Brain microvascular endothelial cell (primary cell): Measurements from ENCODE around the gene CDC42BPG.

Experiments used
- DNase-seq: peaks from one replicate; pipeline ENCODE4 v3.0.0-alpha.2; 2020
- H3K27ac ChIP-seq: fragments of 250-450 bp; sonication (Bioruptor Pico); 2 replicates; pipeline ENCODE4 v1.5.1; 2020; ENCODE audit warnings: mild to moderate bottlenecking, moderate library complexity
- H3K27me3 ChIP-seq: fragments of 250-450 bp; sonication (Bioruptor Pico); replicated peaks from 2 replicates; pipeline ENCODE4 v1.5.1; 2020; ENCODE audit warnings: mild to moderate bottlenecking
- H3K36me3 ChIP-seq: fragments of 250-450 bp; sonication (Bioruptor Pico); replicated peaks from 2 replicates; pipeline ENCODE4 v1.5.1; 2020; ENCODE audit warnings: mild to moderate bottlenecking
- H3K4me3 ChIP-seq: 2 replicates; pipeline ENCODE4 v1.5.1; 2011; ENCODE audit warnings: low read depth, mild to moderate bottlenecking, control low read depth, low read length, moderate library complexity
- in situ Hi-C: cut with HindIII; loops from 2 replicates; pipeline ENCODE4 v1.10.0; 2017; ENCODE audit warnings: low sequenced_read_pairs, low pct_ligation_motif_present
- TF ChIP-seq, protein P1 (sequence below): IDR thresholded peaks from 2 replicates; pipeline ENCODE4 v1.5.1; 2011; ENCODE audit warnings: low read depth, mild to moderate bottlenecking, moderate library complexity, low read length, control low read depth, inconsistent platforms; ENCODE audit errors: missing control alignments

Gene CDC42BPG

DNA sequence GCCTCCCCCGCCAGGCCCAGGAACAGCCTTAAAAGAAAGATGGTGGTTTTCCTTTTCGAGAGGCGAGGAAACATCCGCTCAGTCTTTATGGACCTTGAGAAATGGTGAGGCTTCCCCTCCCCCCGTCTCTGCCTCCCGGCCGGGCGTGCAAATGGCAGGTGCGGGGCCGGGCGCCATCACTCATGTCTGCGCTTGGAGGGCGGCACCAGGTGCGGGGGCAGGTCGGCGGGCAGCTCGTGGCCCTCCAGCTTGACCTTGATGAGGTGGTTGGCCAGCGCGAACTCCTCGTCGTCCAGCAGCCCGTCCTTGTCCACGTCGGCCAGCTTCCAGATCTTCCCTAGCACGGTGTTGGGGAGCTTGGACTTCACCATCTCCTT is 9.7 kb upstream of the CDC42BPG start:
- TF ChIP-seq, protein P1, sequence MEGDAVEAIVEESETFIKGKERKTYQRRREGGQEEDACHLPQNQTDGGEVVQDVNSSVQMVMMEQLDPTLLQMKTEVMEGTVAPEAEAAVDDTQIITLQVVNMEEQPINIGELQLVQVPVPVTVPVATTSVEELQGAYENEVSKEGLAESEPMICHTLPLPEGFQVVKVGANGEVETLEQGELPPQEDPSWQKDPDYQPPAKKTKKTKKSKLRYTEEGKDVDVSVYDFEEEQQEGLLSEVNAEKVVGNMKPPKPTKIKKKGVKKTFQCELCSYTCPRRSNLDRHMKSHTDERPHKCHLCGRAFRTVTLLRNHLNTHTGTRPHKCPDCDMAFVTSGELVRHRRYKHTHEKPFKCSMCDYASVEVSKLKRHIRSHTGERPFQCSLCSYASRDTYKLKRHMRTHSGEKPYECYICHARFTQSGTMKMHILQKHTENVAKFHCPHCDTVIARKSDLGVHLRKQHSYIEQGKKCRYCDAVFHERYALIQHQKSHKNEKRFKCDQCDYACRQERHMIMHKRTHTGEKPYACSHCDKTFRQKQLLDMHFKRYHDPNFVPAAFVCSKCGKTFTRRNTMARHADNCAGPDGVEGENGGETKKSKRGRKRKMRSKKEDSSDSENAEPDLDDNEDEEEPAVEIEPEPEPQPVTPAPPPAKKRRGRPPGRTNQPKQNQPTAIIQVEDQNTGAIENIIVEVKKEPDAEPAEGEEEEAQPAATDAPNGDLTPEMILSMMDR, result no peak
- Histone ChIP-seq H3K4me3 (no peak overlapping the region), H3K27me3 (no peaks in the 10 kb centered on the region), H3K27ac (no peak overlapping the region), H3K36me3 (peaks cover 33% of the 10 kb centered on the region)
- in situ Hi-C loops, result no loop called here
- DNase-seq, result no peak

DNA sequence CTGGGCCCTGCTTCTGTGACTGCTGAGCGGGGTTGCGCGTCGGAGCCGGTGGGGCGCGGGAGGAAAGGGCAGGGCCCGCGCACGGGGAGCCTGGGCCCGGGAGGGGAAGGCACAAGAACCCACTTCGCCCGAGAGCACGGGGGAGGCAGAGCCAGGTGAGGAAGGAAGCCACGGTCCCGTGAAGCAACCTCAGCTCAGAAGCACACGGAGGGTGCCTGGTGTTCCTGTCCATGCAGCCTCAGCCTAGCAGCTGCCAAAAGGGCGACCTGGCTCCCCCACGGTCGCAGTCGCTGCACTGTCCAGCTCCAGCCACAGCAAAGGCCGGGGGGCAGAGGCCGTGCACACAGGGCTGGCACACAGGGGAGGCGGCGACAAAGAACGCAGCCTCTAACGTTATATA is 9.3 kb upstream of the CDC42BPG start:
- TF ChIP-seq, protein P1, result no peak
- Histone ChIP-seq H3K4me3 (no peak overlapping the region), H3K27me3 (no peaks in the 10 kb centered on the region), H3K27ac (no peak overlapping the region), H3K36me3 (peaks cover 28% of the 10 kb centered on the region)
- in situ Hi-C loops, result no loop called here
- DNase-seq, result no peak

DNA sequence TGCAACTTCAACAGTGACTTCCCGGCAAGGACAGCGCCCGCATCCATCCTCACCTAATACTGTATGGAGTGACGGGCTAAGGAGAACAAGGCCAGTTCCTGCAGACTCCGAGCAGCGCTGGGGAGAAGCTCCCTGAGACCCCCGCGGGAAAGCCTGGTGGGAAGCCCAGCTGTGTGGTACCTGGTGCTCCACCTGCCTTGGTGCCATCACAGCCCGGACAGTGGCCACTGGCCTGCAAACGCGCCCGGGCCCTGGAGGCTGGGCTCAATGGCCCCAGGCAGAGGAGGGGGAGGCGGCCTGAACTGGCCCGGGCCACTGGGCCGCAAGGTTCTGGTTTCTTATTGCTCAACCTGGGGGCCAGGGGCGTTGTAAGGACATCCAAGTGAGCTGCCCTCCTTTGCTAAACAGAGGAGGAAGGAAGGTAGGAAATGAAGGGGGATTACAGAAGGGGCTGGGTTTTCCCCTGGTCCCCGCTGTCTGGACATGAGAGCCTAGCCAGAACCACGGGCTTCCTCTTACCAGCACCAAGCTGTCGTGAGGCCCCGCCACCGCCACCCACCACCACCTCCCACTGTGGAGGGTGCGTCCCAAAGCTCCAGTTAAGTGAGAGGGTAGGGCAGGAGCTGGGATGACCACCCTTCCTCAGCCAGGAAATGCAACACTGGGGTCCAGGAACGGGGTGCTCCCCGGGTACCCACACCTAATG is 8.5 kb upstream of the CDC42BPG start:
- TF ChIP-seq, protein P1, result no peak
- Histone ChIP-seq H3K27ac (no peak overlapping the region), H3K27me3 (no peaks in the 10 kb centered on the region), H3K4me3 (no peak overlapping the region), H3K36me3 (peaks cover 23% of the 10 kb centered on the region)
- in situ Hi-C loops, result no loop called here
- no peak for DNase-seq

DNA sequence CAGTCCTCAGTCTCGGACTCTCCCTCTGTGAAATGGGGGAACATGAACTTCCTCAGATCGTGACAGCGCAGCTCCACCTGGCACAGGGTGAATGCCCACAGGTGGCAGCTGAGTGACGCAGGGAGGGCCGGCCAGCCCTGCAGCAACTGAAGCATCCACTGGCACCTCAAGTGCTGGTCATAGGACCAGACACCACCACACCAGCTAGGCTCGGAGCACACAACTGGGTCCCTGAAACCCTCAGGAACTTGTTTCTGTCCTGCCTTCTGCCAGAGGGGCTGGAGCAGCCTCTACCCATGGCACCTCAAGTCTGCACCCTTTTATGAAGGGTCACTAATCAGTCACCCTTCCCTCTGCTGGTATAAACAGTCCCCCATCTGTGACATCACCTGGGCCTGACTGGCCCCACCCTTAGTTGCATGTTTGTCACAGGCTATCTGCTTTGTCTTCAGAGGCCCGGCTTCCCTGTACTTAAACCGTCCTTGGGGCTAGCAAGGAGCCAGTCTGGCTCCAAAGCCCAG is 7.4 kb upstream of the CDC42BPG start:
- DNase-seq, result no peak
- Histone ChIP-seq H3K36me3 (peaks cover 18% of the 10 kb centered on the region), H3K27me3 (no peaks in the 10 kb centered on the region), H3K27ac (no peak overlapping the region), H3K4me3 (no peak overlapping the region)
- in situ Hi-C loops, result no loop called here
- TF ChIP-seq, protein P1, result no peak

DNA sequence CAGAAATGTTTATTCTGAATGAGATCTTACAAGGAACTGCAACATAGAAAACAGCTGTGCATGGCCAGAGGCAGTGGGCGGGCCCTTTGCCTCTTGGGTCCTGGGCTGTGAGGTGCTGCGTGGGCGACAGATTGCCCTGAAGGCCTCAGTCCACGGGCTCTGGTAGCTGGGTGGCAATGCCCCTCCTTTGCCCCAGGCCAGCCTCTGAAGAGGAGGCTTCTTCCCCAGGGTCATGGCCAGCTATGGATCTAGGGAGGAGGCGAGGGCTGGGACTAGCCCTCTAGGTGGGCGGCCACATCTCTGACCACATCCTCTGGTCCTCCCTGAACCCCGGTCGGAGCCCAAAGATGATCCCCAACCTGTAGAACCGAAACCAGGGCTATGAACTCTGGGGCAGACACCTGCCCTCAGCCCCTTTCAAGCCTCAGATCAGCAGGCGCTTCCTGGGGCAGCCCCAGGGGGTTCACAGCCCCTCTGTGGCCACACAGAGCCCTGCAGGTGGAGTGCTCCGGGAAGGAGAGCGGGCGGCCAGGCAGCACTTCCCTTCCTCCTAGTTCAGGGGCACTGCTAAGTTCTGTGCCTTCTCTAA is 6.6 kb upstream of the CDC42BPG start:
- no peaks in the 10 kb centered on the region for H3K27me3 ChIP-seq
- TF ChIP-seq, protein P1, result peak; percentile 27
- H3K27ac ChIP-seq, result no peak overlapping the region
- H3K4me3 ChIP-seq, result no peak overlapping the region
- peaks cover 18% of the 10 kb centered on the region for H3K36me3 ChIP-seq
- no peak for DNase-seq
- in situ Hi-C loops, result no loop called here
